Duodenal mucosa (tissue), 2 donors: ENCODE measurements around the gene ALG14.

Experiments used
- H3K27ac ChIP-seq: one replicate; pipeline ENCODE4 v1.7.0; 2013; ENCODE audit warnings: low read depth, low read length
- H3K27me3 ChIP-seq, 2 donors: one replicate each; pipeline ENCODE4 v1.7.0; 2013; ENCODE audit warnings: low read length in 2 of 2, control low read depth in 1 of 2; ENCODE audit not compliant: insufficient read depth in 2 of 2, control insufficient read depth in 1 of 2
- H3K36me3 ChIP-seq, 2 donors: one replicate each; pipeline ENCODE4 v1.7.0; 2013; ENCODE audit warnings: low read length in 2 of 2, control low read depth in 1 of 2; ENCODE audit not compliant: insufficient read depth in 2 of 2, control insufficient read depth in 1 of 2
- H3K4me1 ChIP-seq, 2 donors: one replicate each; pipeline ENCODE4 v1.7.0; 2013; ENCODE audit warnings: low read length in 2 of 2, control low read depth in 1 of 2; ENCODE audit not compliant: insufficient read depth in 2 of 2, control insufficient read depth in 1 of 2
- H3K4me3 ChIP-seq, 2 donors: one replicate each; pipeline ENCODE4 v1.7.0; 2013; ENCODE audit warnings: low read length in 2 of 2, low read depth in 1 of 2
- H3K9ac ChIP-seq, 2 donors: one replicate each; pipeline ENCODE4 v1.7.0; 2013; ENCODE audit warnings: low read length in 2 of 2, low read depth in 1 of 2
- H3K9me3 ChIP-seq, 2 donors: one replicate each; pipeline ENCODE4 v1.7.0; 2013; ENCODE audit warnings: low read length in 2 of 2, control low read depth in 1 of 2; ENCODE audit not compliant: control insufficient read depth in 1 of 2

The ALG14 gene

GRCh38 chr1:94989398-94989797, 83.4 kb downstream of the ALG14 start:
- H3K36me3 ChIP-seq, result no peaks in the 10 kb centered on the region
- H3K9me3 ChIP-seq, result no peaks in the 10 kb centered on the region
- no peak overlapping the region for H3K4me3 ChIP-seq
- H3K4me1 ChIP-seq, result no peaks in the 10 kb centered on the region
- H3K9ac ChIP-seq, result no peak overlapping the region
- no peak overlapping the region for H3K27ac ChIP-seq
- no peaks in the 10 kb centered on the region for H3K27me3 ChIP-seq

- Histone ChIP-seq H3K9ac (no peak overlapping the region), H3K27ac (no peak overlapping the region), H3K4me1 (no peaks in the 10 kb centered on the region), H3K9me3 (no peaks in the 10 kb centered on the region), H3K4me3 (no peak overlapping the region), H3K36me3 (no peaks in the 10 kb centered on the region), H3K27me3 (no peaks in the 10 kb centered on the region)
Observed at GRCh38 chr1:94988356-94988755, 84.4 kb downstream of the ALG14 start.

DNA sequence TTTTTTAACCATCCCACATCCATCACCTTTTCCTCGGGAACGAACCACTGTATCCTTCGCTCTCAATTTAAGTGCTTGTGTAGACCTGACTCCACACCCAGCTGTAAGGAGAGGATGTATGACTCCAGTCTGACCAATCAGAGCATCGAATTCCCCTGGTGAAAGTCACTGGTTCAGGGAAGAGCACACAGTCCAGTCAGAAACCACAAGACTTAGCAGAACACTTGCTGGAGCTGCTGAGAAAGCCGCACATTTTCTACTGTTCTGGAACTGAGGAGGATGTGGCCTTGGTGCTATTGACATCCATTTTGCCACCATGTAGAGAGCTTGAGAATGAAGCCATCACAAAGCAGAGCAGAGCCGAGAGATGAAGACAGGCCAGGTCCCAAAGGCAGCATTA, 86.0 kb downstream of the ALG14 start:
- Histone ChIP-seq H3K4me1 (peaks cover 5 to 6% of the 10 kb centered on the region in 2 donors), H3K9me3 (no peaks in the 10 kb centered on the region), H3K9ac (no peak overlapping the region), H3K36me3 (no peaks in the 10 kb centered on the region), H3K4me3 (no peak overlapping the region), H3K27me3 (no peaks in the 10 kb centered on the region), H3K27ac (no peak overlapping the region)

GRCh38 chr1:94983171-94983739, 89.5 kb downstream of the ALG14 start:
- H3K4me3 ChIP-seq, result no peak overlapping the region
- no peaks in the 10 kb centered on the region for H3K27me3 ChIP-seq
- H3K36me3 ChIP-seq, result no peaks in the 10 kb centered on the region
- H3K9ac ChIP-seq, result no peak overlapping the region
- peaks cover 17 to 18% of the 10 kb centered on the region in 2 donors for H3K4me1 ChIP-seq
- no peak overlapping the region for H3K27ac ChIP-seq
- H3K9me3 ChIP-seq, result no peaks in the 10 kb centered on the region

GRCh38 chr1:94982398-94982797, 90.4 kb downstream of the ALG14 start:
- no peaks in the 10 kb centered on the region for H3K9me3 ChIP-seq
- H3K9ac ChIP-seq, result no peak overlapping the region
- peaks cover 17 to 18% of the 10 kb centered on the region in 2 donors for H3K4me1 ChIP-seq
- no peaks in the 10 kb centered on the region for H3K27me3 ChIP-seq
- H3K36me3 ChIP-seq, result no peaks in the 10 kb centered on the region
- no peak overlapping the region for H3K4me3 ChIP-seq
- no peak overlapping the region for H3K27ac ChIP-seq

DNA sequence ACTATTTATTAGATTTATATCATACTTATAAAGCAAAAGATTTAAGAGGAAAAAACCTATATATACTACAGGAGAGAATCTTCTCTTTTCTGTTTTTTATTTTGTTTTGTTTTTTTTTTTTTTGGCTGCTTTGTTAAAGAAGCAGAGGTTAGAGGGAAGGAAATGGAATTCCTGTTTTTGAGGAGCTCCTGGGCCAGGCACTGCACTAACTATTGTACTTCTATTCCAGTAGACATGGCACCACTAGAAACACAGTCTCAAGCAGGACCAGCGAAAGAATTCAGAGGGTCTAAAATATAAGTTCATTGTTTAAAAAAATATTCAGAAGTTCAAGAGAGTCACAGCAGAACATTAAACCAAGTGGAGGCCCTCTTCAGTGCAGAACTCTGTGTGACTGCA, 91.2 kb downstream of the ALG14 start:
- Histone ChIP-seq H3K4me1 (peaks cover 21% of the 10 kb centered on the region in 2 donors), H3K9ac (no peak overlapping the region), H3K36me3 (no peaks in the 10 kb centered on the region), H3K27me3 (no peaks in the 10 kb centered on the region), H3K27ac (no peak overlapping the region), H3K9me3 (no peaks in the 10 kb centered on the region), H3K4me3 (no peak overlapping the region)

DNA sequence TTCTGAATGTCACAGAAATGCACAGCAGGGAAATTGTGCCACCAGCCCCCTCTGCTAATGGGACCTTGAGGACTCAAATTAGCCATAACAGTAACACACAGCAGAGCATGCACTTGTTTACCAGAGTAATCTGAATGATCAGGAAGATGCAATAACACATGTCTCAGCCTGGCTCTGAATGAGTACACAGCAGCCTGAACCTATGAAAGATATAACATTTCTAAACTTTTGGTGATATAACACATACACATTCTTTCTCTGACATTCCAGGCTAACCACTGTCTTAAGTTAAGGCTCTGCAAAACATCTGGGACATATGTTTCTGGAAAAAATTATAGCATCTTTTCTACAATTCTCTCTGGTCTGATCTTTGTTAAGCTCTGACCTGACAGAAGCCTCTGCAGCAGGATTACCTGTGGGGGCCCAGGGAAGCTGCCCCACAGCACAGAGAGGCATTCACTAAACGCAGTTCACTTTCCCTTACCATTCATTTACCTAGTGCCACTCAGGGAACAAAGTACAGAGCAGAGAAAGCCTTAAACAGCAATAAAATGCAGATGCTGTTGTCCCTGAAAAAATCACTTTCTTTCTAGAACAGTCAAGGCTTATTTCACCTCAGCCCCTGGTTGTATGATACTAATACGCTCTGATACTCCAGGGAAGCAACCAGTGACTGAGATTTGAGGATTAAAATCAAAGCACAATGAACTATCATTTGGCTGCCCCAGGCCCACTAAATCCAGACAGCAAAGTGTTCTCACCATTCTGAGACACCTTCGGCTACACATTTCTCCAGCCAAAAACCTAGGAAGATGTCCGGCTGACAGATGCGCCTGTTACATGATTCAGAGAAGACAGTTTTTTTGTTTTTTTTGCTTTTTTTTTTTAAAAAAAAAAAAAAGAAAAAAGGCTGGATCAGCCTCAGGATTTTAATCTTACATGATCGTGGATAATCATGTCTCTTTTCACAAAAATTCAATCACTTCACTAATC, 91.9 kb downstream of the ALG14 start:
- no peak overlapping the region for H3K4me3 ChIP-seq
- peaks cover 23% of the 10 kb centered on the region in 2 donors for H3K4me1 ChIP-seq
- no peaks in the 10 kb centered on the region for H3K36me3 ChIP-seq
- no peak overlapping the region for H3K27ac ChIP-seq
- H3K9me3 ChIP-seq, result no peaks in the 10 kb centered on the region
- H3K9ac ChIP-seq, result peak overlapping the region; percentile 13 to 21
- H3K27me3 ChIP-seq, result no peaks in the 10 kb centered on the region

- H3K4me3 ChIP-seq, result no peak overlapping the region
- H3K9me3 ChIP-seq, result no peaks in the 10 kb centered on the region
- H3K36me3 ChIP-seq, result no peaks in the 10 kb centered on the region
- no peaks in the 10 kb centered on the region for H3K27me3 ChIP-seq
- H3K4me1 ChIP-seq, result peaks cover 23% of the 10 kb centered on the region in 2 donors
- H3K27ac ChIP-seq, result no peak overlapping the region
- H3K9ac ChIP-seq, result no peak overlapping the region
Observed at GRCh38 chr1:94979656-94980581, 92.8 kb downstream of the ALG14 start.

- Histone ChIP-seq H3K9ac (no peak overlapping the region), H3K36me3 (no peaks in the 10 kb centered on the region), H3K27ac (no peak overlapping the region), H3K4me3 (no peak overlapping the region), H3K9me3 (no peaks in the 10 kb centered on the region), H3K4me1 (peaks cover 23 to 26% of the 10 kb centered on the region in 2 donors), H3K27me3 (no peaks in the 10 kb centered on the region)
Observed at GRCh38 chr1:94979131-94979530, 93.6 kb downstream of the ALG14 start.
